Measurements from ENCODE around the gene LSM3.

Gene LSM3

DNA sequence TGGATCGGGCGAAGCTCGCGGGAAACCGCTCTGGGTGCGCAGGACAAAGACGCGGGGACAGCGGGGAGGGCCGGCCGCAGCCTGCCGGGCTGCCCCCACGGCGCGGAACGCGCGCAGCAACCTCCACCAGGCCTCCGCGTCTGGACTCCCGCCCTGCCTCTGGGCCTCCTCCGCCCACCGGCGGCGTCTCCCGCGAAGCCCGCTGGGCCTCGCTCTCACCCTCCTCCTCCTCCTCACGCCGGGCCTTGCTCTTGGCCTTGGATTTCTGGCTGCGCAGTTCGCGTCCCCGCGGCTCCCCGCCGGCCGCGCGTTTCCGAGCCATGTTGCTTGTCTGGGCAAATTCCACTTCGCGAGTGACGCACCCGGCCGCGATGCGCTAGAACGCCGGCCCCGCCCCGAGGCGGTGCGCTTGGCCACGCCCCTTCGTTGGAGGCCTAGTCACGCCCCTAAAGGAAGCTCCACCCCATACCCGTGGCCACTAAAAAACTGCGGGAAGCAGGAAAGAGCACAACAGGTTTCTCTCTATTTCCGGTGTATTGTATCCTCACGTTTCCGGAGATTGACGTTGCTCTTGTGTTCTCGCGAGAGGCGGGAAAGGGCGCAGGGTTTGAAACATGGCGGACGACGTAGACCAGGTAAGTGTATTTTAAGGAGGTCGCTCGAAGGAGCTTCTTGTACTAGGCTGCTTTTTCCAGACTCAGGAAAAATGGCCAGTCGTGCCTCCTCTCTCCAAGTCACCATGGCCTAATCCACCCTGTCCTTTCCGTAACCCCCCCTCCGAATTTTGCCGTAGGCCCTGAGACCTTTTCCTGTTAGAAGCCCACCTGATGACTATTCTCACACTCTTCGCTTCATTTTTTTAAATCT, at the start of gene LSM3, which contains the start of gene XPC:
LSM3 (plus strand) TSS at position 571 of the 867 bp plus-strand sequence; CDS start at position 615, 44 bp downstream.
XPC (minus strand) TSS at position 355 of the 867 bp plus-strand sequence; CDS start at position 322, 33 bp downstream.
- peak; percentile 98 for FAIRE-seq

DNA sequence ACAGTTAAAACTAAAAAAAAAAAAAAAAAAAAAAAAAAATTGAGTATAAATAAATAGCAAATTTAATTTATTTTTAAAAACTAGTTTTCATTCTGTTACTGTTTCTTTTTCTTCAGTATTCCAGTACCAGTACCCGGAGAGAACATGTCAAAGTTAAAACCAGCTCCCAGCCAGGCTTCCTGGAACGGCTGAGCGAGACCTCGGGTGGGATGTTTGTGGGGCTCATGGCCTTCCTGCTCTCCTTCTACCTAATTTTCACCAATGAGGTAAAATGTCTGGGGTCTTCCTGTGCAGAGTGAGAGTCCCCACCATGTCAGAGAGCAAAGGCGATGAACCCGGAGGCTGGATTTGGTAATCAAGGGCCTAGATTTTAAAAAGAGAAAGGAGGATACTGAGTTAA, 49.3 kb upstream of the LSM3 start:
- no peak for FAIRE-seq

DNA sequence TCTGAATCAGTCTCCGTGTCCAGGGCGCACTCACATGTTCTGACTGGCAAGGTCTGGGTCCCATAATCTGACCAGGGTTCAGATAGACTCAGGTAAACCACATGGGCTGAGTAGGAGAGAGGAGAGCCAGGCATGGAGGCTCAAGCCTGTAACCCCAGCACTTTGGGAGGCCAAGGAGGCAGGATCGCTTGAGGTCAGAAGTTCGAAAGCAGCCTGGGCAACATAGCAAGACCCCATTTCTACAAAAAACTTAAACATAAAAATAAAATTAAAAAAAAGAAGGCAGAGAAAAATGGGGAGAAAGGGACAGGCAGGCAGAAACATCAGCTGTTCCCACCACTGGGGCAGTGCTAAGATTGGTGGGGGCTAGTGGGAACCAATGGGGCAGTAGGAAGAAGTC, 48.4 kb upstream of the LSM3 start:
- FAIRE-seq, result no peak

DNA sequence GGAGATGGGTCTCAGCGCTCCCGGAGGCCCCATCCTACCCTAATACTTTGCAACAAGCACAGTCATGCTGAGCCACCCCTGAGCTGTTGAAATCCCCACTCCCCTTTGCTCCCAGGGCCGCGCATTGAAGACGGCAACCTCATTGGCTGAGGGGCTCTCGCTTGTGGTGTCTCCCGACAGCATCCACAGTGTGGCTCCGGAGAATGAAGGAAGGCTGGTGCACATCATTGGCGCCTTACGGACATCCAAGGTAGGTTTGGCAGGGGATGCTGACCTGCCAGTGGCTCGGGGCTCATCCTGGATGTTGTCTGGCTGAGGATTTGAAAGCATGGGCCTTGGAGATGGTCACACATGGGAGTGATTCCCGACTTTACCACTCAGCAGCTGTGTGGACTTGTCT, 47.9 kb upstream of the LSM3 start:
- no peak for FAIRE-seq

DNA sequence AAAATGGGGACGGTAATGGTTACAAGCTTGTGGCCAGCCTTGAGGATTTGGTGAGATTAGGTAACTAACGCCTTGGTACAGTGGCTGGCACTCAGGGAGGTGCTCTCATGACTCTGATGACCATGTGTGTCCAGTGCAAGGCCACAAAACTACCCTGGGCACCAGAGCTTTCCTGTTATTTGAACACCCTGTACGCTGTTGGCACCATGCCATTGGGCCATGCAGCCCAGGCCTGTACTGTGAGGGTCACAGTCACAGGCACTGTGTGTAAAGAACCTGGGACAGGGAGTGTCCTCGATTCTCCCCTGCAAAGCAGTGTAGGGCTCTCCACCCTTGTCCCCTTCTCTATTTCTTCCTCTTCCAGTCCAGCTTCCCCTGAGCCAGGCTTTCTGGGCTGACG, 47.5 kb upstream of the LSM3 start:
- FAIRE-seq, result no peak

DNA sequence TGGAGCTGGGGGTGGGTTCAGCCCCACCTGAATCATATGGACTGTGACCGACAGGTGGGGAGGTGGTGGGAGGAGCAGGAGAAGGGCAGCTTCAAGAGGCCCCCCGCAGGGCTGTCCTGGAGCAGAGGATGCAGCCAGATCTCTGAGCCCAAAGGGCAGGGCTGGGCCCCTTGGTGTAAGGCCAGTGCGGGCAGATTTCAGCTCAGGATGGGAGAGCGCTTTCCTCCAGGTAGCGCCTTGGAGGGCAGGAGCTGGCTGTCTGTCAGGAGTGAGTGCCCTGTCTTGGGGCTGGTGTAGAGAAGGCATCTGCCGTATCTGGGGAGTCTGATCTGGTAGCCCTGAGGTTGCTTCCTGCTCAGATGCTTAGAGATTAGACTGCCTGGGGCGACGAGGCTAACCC, 46.5 kb upstream of the LSM3 start:
- no peak for FAIRE-seq

DNA sequence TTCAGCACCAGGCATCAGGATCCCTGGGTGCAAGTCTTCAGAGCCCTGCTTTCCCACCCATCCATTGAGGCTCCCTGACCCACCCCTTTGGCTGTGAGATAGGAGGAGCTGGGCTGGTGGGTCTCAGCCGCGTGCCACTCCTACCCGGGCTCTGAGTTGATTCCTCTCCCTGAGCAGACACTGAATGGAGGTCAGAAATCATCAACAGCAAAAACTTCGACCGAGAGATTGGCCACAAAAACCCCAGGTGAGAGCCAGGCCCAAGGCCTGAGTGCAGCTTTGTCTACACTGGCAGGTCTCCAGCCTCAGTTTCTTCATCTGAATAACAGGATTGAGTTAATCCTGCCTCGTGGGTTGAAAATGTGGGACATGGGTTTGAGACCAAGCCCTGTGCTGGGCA, 45.9 kb upstream of the LSM3 start:
- FAIRE-seq, result no peak

DNA sequence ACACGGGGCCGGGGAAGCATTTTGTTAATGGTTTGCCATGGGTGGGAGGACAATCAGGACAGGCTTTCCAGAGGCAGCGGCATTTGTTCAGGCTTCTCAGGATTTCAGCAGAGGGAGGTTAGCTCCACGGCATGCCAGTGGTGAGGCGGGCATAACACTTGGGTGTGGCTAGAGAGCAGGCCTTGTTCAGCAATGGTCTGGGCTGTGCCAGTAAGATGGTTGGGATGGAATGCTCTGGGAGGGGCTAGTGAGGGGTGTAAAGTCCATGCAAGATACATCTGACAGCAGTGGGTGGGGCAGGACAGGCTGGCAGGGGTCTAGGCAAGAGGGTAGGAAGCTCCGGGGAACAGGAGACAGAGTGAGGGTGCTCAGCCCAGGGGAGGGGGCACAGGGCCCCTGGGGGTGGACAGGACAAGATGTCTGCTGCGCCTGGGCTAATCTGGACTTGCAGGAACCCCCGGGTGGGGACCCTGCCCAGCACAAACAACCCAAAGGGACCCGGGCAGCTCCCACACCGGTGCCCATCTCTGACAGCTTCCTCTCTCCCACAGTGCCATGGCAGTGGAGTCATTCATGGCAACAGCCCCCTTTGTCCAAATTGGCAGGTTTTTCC, 45.3 kb upstream of the LSM3 start:
- FAIRE-seq, result no peak

DNA sequence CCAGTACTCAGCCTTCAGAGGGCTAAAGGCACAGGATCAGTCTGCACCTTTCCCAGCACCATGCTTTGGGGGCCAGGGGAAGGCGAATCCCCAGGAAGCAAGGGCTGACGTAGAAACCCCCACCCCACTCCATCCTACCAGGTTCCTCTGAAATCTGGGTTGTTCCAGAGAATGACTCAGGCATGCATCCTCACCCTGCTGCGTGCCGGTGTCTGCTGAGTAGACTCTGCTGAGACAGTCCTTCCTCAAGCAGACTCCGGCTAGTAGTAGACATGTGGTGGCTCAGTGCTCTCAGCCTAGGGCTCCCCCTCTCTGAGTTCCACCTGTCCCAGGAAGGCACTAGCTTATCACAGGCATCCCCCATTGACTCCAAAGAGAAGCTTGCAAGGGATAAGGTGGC, 44.7 kb upstream of the LSM3 start:
- FAIRE-seq, result no peak

DNA sequence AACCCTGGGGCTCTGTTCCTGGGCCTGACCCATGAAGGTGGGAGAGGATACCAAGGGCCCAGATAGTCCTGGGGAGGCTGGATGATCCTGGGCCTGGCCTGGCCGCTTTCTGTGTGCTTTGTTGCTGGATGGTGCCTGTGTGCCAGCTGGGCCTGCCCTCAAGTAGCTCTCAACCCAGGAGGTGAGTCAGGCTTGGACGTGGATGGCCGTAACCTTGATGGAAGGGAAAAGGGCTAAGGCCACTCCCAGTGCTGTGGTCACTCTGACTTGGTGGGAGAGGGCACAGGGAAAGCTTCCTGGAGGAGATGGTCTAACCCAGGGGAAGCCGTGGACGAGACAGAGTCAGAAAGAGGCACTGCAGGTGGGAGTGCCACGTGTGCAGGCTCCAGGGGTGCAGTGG, 44.3 kb upstream of the LSM3 start:
- FAIRE-seq, result no peak

DNA sequence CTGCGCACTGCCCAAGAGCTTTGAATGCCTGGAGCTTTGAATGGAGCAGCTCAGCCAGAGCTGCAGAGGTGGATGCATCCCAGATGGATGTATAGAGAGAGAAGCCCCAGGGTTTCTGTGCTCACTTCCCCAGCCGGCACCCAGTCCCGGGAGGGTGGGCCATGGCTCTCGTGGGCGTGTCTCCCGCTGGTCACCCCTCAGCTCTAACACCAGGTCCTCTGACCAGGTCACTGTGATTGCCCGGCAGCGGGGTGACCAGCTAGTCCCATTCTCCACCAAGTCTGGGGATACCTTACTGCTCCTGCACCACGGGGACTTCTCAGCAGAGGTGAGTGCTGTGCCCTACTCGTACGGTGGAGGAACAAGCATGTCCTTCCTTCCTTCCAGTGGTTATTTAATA, 43.0 kb upstream of the LSM3 start:
- no peak for FAIRE-seq

DNA sequence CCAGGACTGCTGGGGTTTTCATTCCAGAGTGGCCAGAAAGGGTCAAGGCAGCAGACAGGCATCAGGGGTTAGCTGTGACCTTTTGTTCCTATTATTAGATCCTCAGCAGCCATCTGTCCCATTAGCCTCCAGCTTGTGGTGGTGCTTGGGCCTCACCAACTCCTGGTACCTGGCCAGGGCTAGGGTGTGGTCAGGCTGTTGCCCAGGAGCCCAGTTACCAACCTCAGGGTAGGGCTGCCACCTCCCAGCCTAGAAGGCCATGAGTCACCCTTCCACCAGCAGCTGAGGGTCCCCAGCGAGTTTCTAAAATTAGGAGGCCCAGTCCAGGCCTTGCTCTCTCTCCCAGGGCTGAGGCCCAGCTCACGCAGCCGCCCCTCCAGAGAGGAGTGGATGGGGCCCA, 41.6 kb upstream of the LSM3 start:
- no peak for FAIRE-seq

DNA sequence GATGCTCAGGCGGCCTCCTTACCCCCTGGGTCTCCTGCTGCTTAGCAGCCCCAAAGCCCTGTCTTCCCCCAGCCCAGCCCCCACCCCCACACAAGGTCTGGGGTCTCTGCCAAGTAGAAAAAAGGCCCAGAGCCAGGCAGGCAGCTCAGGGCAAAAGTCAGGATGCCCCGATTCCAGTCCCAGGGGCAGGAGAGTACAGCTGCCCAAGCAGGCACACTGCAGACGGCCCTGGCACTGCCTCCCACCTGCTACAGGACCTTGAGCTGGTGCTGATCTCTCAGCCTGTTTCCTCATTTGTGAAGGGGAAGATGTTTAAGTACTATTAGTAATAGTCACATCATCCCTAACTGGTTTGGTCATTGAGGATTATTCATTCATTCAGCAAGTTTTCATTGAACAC, 41.2 kb upstream of the LSM3 start:
- no peak for FAIRE-seq

DNA sequence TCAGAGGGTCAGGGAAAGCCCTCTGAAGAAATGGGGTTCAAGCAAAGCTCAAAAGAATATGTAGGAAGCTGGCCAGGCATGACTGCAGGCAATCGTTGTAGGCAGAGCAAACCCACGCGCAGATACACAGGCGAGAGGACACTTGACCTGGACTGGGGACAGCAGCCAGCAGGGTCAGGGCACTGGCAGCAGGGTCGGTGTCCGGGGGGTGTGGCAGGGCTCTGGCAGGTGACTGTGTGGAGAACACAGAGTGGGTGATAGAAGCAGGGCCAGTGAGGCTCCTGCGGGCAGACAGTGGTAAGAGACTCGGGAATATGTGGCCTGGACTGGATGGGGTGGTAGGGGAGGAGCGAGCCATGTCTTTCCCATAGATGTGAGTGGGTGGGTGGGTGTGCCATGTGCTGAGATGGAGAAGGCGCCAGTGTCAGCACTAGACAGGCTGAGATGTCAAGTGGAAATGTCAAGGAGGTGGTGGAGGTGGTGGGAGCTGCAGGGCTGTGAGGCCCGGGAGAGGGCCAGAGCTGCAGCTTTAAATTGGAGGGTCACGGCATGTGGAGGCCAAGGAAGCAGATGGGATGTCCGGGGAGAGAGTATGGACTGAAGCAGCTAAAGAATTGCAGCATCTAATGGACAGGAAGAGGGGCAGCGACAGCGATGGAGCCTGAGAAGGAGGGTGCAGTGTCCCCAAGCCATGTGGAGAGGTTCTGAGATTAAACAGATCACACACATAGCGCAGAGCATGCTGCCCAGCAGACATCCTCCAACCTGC, 40.3 kb upstream of the LSM3 start:
- FAIRE-seq, result no peak

DNA sequence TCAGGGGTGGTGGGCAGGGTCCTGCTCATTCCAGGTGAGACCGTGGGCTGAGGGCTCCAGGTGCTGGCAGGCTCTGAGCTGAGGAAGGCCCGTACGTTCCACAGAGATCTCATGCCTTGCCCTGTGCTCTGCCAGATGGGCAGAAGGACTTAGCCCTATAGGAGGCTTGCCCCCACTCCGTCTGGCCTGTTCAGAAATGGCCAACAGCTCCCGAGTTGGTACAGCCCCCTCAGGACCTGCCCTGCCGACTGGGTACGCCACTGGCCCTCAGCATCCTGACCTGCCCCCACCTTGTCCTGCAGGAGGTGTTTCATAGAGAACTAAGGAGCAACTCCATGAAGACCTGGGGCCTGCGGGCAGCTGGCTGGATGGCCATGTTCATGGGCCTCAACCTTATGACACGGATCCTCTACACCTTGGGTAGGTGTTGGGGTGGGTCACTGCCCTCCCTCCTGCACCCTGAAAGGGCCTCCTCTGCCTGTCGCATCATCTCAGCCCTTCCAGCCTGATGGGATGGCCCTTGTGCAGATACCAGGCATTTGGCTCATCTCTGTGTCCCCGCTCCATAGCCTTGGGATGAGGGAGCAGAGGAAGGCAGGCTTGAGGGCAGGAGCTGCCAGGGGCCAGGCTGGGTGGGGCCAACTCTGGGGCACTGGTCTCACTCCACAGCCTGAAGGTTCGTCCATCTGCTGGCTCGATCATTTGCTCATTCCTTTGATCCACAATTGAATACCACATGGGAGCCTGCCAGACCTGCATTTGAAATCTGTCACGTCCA, 39.5 kb upstream of the LSM3 start:
- no peak for FAIRE-seq

DNA sequence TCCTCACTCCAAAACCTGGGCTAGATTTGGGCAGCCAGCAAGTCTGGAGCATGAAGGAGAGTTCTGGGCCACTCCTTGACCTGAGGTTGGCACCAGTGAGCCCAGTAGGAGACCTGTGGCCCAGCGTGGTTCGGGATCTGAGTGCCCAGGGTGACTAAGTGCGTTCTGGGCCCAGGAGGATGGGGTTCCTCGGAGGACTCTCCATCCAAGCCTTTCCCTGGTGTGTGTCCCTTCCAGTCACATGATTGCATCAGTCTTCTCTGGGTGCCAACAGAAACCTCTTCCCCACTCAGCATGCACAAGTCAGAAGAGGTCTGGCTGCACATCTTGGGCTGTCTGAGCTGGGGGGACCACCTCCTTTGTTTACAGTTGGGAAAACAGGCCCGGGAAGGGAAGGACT, 38.8 kb upstream of the LSM3 start:
- FAIRE-seq, result no peak

DNA sequence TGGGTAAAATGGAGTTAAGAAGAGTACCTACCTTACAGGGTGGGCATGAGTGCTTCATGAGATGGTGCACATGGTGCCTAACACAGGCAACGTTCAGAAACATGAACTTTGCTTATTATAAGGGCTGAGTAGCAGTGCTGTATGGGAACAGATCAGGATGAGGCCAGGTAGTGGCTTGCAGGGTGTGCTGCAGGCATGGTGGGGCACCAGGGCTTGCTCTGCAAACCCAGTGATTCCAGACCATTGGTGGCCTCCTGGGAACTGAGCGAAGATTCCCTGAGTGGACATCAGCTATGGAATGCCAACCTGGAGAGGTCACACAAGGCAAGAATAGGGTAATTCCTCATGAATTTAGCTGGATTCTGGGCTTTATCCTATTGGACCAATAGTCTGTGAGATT, 37.9 kb upstream of the LSM3 start:
- FAIRE-seq, result no peak

DNA sequence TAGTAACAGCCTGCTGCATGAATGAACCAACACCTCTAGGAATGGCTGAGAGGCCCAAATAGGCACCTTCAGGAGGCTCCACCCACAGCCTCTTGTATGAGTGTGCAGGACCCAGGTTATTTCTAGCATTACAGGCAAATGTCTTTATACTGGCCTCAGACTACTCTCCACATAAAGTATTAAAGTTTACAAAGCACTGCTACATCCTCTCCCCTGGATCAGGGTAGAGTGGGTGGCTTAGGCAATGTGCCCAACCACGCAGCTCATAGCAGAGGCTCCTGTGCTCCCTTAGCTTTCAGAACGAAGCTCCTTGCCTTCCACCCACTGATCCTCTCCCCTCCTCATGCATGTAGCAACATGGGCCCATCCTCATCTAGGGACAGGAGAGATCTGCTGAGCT, 37.5 kb upstream of the LSM3 start:
- FAIRE-seq, result no peak

DNA sequence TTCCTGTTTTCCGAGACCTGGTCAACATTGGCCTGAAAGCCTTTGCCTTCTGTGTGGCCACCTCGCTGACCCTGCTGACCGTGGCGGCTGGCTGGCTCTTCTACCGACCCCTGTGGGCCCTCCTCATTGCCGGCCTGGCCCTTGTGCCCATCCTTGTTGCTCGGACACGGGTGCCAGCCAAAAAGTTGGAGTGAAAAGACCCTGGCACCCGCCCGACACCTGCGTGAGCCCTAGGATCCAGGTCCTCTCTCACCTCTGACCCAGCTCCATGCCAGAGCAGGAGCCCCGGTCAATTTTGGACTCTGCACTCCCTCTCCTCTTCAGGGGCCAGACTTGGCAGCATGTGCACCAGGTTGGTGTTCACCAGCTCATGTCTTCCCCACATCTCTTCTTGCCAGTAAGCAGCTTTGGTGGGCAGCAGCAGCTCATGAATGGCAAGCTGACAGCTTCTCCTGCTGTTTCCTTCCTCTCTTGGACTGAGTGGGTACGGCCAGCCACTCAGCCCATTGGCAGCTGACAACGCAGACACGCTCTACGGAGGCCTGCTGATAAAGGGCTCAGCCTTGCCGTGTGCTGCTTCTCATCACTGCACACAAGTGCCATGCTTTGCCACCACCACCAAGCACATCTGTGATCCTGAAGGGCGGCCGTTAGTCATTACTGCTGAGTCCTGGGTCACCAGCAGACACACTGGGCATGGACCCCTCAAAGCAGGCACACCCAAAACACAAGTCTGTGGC, 36.8 kb upstream of the LSM3 start:
- FAIRE-seq, result no peak

DNA sequence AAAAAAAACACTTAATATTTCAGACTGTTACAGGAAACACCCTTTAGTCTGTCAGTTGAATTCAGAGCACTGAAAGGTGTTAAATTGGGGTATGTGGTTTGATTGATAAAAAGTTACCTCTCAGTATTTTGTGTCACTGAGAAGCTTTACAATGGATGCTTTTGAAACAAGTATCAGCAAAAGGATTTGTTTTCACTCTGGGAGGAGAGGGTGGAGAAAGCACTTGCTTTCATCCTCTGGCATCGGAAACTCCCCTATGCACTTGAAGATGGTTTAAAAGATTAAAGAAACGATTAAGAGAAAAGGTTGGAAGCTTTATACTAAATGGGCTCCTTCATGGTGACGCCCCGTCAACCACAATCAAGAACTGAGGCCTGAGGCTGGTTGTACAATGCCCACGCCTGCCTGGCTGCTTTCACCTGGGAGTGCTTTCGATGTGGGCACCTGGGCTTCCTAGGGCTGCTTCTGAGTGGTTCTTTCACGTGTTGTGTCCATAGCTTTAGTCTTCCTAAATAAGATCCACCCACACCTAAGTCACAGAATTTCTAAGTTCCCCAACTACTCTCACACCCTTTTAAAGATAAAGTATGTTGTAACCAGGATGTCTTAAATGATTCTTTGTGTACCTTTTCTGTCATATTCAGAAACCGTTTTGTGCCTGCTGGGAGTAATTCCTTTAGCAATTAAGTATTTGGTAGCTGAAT, 35.9 kb upstream of the LSM3 start:
- no peak for FAIRE-seq

Data from endometrium (tissue), 2 donors.